ENCODE data around the gene MCF2L2. TPM values are rescaled to one million over a fixed set of nuclear protein-coding genes. Genes with fewer than 3 reads are reported as not detected.

Gene MCF2L2
- total and polyA plus RNA-seq, 2 donors (not counting 3 experiments of a cell fraction or from before 2014, with no cell fraction given) = 0.15 to 1.1 TPM

- DNase-seq (ENCODE audit: low read depth, low spot score) (no peak), FAIRE-seq (no peak)
- Histone ChIP-seq H3K27me3 (ENCODE audit: control insufficient read depth in 2 of 2, insufficient read depth in 2 of 2, low read length in 2 of 2) (no peaks in the 10 kb centered on the region), H3K9me3 (replicated peaks; ENCODE audit: control insufficient read depth, insufficient read depth, low read length) (no peaks in the 10 kb centered on the region), H2AFZ (ENCODE audit: low read depth, low read length) (no peak overlapping the region), H4K20me1 (replicated peaks; ENCODE audit: control insufficient read depth, extremely low read depth, insufficient read depth, low read length) (no peaks in the 10 kb centered on the region), H3K27ac (ENCODE audit: insufficient read depth, low read depth, low read length) (no peak overlapping the region), H3K36me3 (ENCODE audit: control insufficient read depth in 2 of 2, extremely low read depth in 1 of 2, insufficient read depth in 2 of 2, low read length in 2 of 2) (no peaks in the 10 kb centered on the region), H3K4me1 (ENCODE audit: control insufficient read depth, extremely low read depth, insufficient read depth, low read length) (peaks cover 9% of the 10 kb centered on the region), H3K4me2 (ENCODE audit: insufficient read depth, low read length) (no peak overlapping the region), H3K9me1 (replicated peaks; ENCODE audit: control insufficient read depth, extremely low read depth, insufficient read depth, low read length) (no peaks in the 10 kb centered on the region), H3K4me3 (replicated peaks in 1 of 3; ENCODE audit: insufficient read depth in 1 of 3, low read depth in 1 of 3, low read length in 3 of 3) (no peak overlapping the region), H3K9ac (replicated peaks; ENCODE audit: extremely low read depth, insufficient read depth, low read length) (no peak overlapping the region), H3K79me2 (ENCODE audit: control insufficient read depth, insufficient read depth, low read length) (no peaks in the 10 kb centered on the region)
- no peak for TF ChIP-seq CTCF (IDR thresholded peaks at IDR 0.05; ENCODE audit: extremely low read depth in 1 of 2, insufficient read depth in 1 of 2, low read depth in 1 of 2, low read length in 2 of 2)
- TF ChIP-seq EZH2 (IDR thresholded peaks at IDR 0.05; ENCODE audit: borderline replicate concordance, low read depth, low read length, severe bottlenecking) = no peak
- TF ChIP-seq POLR2AphosphoS5 (IDR thresholded peaks at IDR 0.05; ENCODE audit: insufficient read depth, low read depth, low read length) = no peak
- no peak for TF ChIP-seq POLR2A (IDR thresholded peaks at IDR 0.05; ENCODE audit: low read depth, low read length)
- no peak for TF ChIP-seq GATA2 (IDR thresholded peaks at IDR 0.05; ENCODE audit: insufficient read depth, insufficient read length, low read depth, low read length)
- no peak for TF ChIP-seq JUN (IDR thresholded peaks at IDR 0.05; ENCODE audit: borderline replicate concordance, insufficient read depth, insufficient read length, low read depth)
- TF ChIP-seq MAX (IDR thresholded peaks at IDR 0.05; ENCODE audit: insufficient read depth, insufficient read length) = no peak
- no peak for TF ChIP-seq MYC (IDR thresholded peaks at IDR 0.05; ENCODE audit: low read depth, low read length)
- no peak for TF ChIP-seq FOS (IDR thresholded peaks at IDR 0.05; ENCODE audit: borderline replicate concordance, insufficient read depth, low read length)
- intact Hi-C loops (cut with micrococcal nuclease) = loop anchor here (10.0 kb wide), 1 partner anchor 83 kb away; the partner anchor contains the start of gene KLHL6
- POLR2A ChIA-PET = no interaction called here
- dilution Hi-C loops (cut with MboI; ENCODE audit: extremely low pct_ligation_motif_present, low sequenced_read_pairs) = no loop called here
- BruUV-seq (replicated peaks) = no TSS peak
- CTCF ChIA-PET = interaction anchor here (5.5 kb wide), 1 partner anchor 294 kb away, joined by 84 read pairs; no protein-coding TSS in a partner anchor
Measured at GRCh38 chr3:183472155-183472554, 43.7 kb upstream of the MCF2L2 start.
